ENCODE measurements around the gene AGBL1.

DNA sequence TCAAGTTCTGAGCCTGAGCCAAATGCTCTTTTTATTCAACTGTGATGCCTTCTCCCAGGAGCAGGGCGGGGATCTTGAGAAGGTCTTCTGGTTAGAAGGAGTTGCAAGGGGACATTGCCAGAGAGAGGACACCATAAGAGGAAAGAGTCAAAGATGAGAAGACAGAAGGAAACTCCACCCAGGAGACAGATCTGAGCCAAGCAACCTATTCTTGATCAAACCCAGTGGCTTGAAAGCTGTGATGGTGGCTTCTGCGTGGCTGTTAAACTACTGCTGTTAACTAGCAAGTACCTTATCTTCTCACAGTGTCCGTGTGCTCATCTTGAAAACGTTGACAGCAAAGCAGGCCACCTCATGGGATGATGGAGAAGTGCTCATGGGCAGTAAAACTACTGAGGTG is 19.8 kb upstream of the AGBL1 start:
- TF ChIP-seq POLR2AphosphoS5 (IDR thresholded peaks at IDR 0.05) (no peak), POLR2A (IDR thresholded peaks at IDR 0.05) (no peak)
